HEK293T (cell line): ENCODE results near the gene SLC25A44.

Experiments
- ARNT ChIP-seq: fragments of 450-650 bp; IDR thresholded peaks from 2 replicates; pipeline ENCODE4 v1.6.1; 2017; ENCODE audit warnings: mild to moderate bottlenecking
- BHLHE40 ChIP-seq: fragments of 450-650 bp; IDR thresholded peaks from 2 replicates; pipeline ENCODE4 v1.6.1; 2016; ENCODE audit warnings: mild to moderate bottlenecking, moderate library complexity, borderline replicate concordance
- CTBP1 ChIP-seq: fragments of 450-650 bp; IDR thresholded peaks from 2 replicates; pipeline ENCODE4 v1.6.1; 2016; ENCODE audit warnings: borderline replicate concordance
- SP1 ChIP-seq: fragments of 450-650 bp; IDR thresholded peaks from 2 replicates; pipeline ENCODE4 v1.6.1; 2017
- ZNF384 ChIP-seq: fragments of 450-650 bp; IDR thresholded peaks from 2 replicates; pipeline ENCODE4 v1.6.1; 2016

GRCh38 chr1:156176610-156177210, 17.2 kb upstream of the SLC25A44 start:
- TF ChIP-seq BHLHE40 (no peak), CTBP1 (no peak), ZNF384 (no peak), SP1 (no peak), ARNT (no peak)
